H9 (cell line): ENCODE data around the gene IFRD2. TPM values are rescaled to one million over a fixed set of nuclear protein-coding genes. Genes with fewer than 3 reads are reported as not detected.

Source experiments
- DNase-seq: peaks from one replicate; pipeline ENCODE4 v3.0.0-alpha.2; 2017
- H2AFZ ChIP-seq: one replicate; pipeline ENCODE4 v1.6.1; 2013; ENCODE audit warnings: mild to moderate bottlenecking, low read length, control low read depth, moderate library complexity
- H2AK5ac ChIP-seq: 2 replicates; pipeline ENCODE4 v1.6.1; 2013; ENCODE audit warnings: low read length, control low read depth, mixed read lengths; ENCODE audit not compliant: insufficient read length
- H2BK120ac ChIP-seq: one replicate; pipeline ENCODE4 v1.6.1; 2013; ENCODE audit warnings: low read depth, mild to moderate bottlenecking, low read length, control low read depth, inconsistent platforms; ENCODE audit not compliant: poor library complexity, severe bottlenecking
- H2BK12ac ChIP-seq: 2 replicates; pipeline ENCODE4 v1.6.1; 2013; ENCODE audit warnings: low read length, control low read depth, mixed read lengths, low read depth; ENCODE audit not compliant: insufficient read length
- H2BK15ac ChIP-seq: 2 replicates; pipeline ENCODE4 v1.6.1; 2013; ENCODE audit warnings: low read depth, low read length, control low read depth
- H2BK20ac ChIP-seq: one replicate; pipeline ENCODE4 v1.6.1; 2013; ENCODE audit warnings: low read depth, mild to moderate bottlenecking, low read length, control low read depth, inconsistent platforms; ENCODE audit not compliant: poor library complexity, severe bottlenecking
- H2BK5ac ChIP-seq: 2 replicates; pipeline ENCODE4 v1.6.1; 2013; ENCODE audit warnings: low read length, control low read depth, mixed read lengths; ENCODE audit not compliant: insufficient read length
- H3K14ac ChIP-seq: 2 replicates; pipeline ENCODE4 v1.6.1; 2013; ENCODE audit warnings: low read length, control low read depth; ENCODE audit not compliant: insufficient read depth
- H3K18ac ChIP-seq: 2 replicates; pipeline ENCODE4 v1.6.1; 2013; ENCODE audit warnings: low read depth, mild to moderate bottlenecking, mixed read lengths, low read length, control low read depth; ENCODE audit not compliant: insufficient read length
- H3K23ac ChIP-seq: 2 replicates; pipeline ENCODE4 v1.6.1; 2013; ENCODE audit warnings: low read length, control low read depth, mixed read lengths, low read depth; ENCODE audit not compliant: insufficient read length
- H3K23me2 ChIP-seq: 2 replicates; pipeline ENCODE4 v1.6.1; 2013; ENCODE audit warnings: low read depth, mild to moderate bottlenecking, mixed read lengths, low read length, control low read depth; ENCODE audit not compliant: insufficient read length, poor library complexity, severe bottlenecking
- H3K27ac ChIP-seq: 2 replicates; pipeline ENCODE4 v1.5.1; 2013; ENCODE audit warnings: low read length, control low read depth, mixed read lengths, low read depth; ENCODE audit not compliant: insufficient read length
- H3K27me3 ChIP-seq: 2 replicates; pipeline ENCODE4 v1.6.1; 2013; ENCODE audit warnings: low read length, control low read depth, inconsistent platforms; ENCODE audit not compliant: insufficient read depth
- H3K4ac ChIP-seq: 2 replicates; pipeline ENCODE4 v1.6.1; 2013; ENCODE audit warnings: low read depth, mild to moderate bottlenecking, control low read depth, inconsistent platforms, low read length, moderate library complexity
- H3K4me1 ChIP-seq: 2 replicates; pipeline ENCODE4 v1.6.1; 2013; ENCODE audit warnings: low read length, control low read depth, inconsistent platforms; ENCODE audit not compliant: insufficient read depth
- H3K4me2 ChIP-seq: 2 replicates; pipeline ENCODE4 v1.6.1; 2013; ENCODE audit warnings: low read length, control low read depth, mixed read lengths; ENCODE audit not compliant: insufficient read length, insufficient read depth
- H3K56ac ChIP-seq: 2 replicates; pipeline ENCODE4 v1.6.1; 2013; ENCODE audit warnings: low read depth, mild to moderate bottlenecking, mixed read lengths, low read length, control low read depth; ENCODE audit not compliant: insufficient read length
- H3K79me1 ChIP-seq: 2 replicates; pipeline ENCODE4 v1.6.1; 2013; ENCODE audit warnings: low read depth, mild to moderate bottlenecking, moderate library complexity, low read length, control low read depth, inconsistent platforms; ENCODE audit not compliant: insufficient read depth, poor library complexity, severe bottlenecking
- H3K79me2 ChIP-seq: 2 replicates; pipeline ENCODE4 v1.6.1; 2013; ENCODE audit warnings: low read length, control low read depth, inconsistent platforms; ENCODE audit not compliant: insufficient read depth
- H3K9ac ChIP-seq: 2 replicates; pipeline ENCODE4 v1.6.1; 2013; ENCODE audit warnings: low read length, control low read depth, mixed read lengths; ENCODE audit not compliant: insufficient read length; ENCODE audit errors: extremely low read depth
- H3K9me3 ChIP-seq: one replicate; pipeline ENCODE4 v1.6.1; 2013; ENCODE audit warnings: low read depth, low read length, inconsistent platforms; ENCODE audit not compliant: control insufficient read depth
- H3T11ph ChIP-seq: one replicate; pipeline ENCODE4 v1.6.1; 2013; ENCODE audit warnings: mild to moderate bottlenecking, low read length, control low read depth, inconsistent platforms
- H4K20me1 ChIP-seq: one replicate; pipeline ENCODE4 v1.6.1; 2013; ENCODE audit not compliant: control insufficient read depth, insufficient read length, insufficient read depth
- H4K5ac ChIP-seq: 2 replicates; pipeline ENCODE4 v1.6.1; 2013; ENCODE audit warnings: low read depth, mild to moderate bottlenecking, mixed read lengths, low read length, control low read depth; ENCODE audit not compliant: insufficient read length
- H4K8ac ChIP-seq: replicated peaks from 2 replicates; pipeline ENCODE4 v1.6.1; 2013; ENCODE audit warnings: low read length, control low read depth, mixed read lengths, low read depth; ENCODE audit not compliant: insufficient read length
- H4K91ac ChIP-seq: 2 replicates; pipeline ENCODE4 v1.6.1; 2013; ENCODE audit warnings: low read depth, mild to moderate bottlenecking, moderate library complexity, mixed read lengths, low read length, control low read depth; ENCODE audit not compliant: insufficient read length
- H3K27ac Mint-ChIP-seq, 3 experiments: 2 replicates in 2 of 3; 3 replicates in 1 of 3; pipeline ENCODE4 v1.8.0; 2020 to 2021; ENCODE audit warnings: mixed read lengths in 3 of 3, mild to moderate bottlenecking in 1 of 3, moderate library complexity in 1 of 3
- H3K27me3 Mint-ChIP-seq: 2 replicates; pipeline ENCODE4 v1.8.0; 2021; ENCODE audit warnings: low read depth, mild to moderate bottlenecking, moderate library complexity, mixed read lengths
- H3K36me3 Mint-ChIP-seq, 3 experiments: 2 replicates in 2 of 3; 3 replicates in 1 of 3; pipeline ENCODE4 v1.8.0; 2020 to 2021; ENCODE audit warnings: low read depth in 3 of 3, mixed read lengths in 3 of 3; ENCODE audit not compliant: insufficient read depth in 1 of 3
- H3K4me1 Mint-ChIP-seq, 2 experiments: 2 replicates each; pipeline ENCODE4 v1.8.0; 2020; ENCODE audit warnings: mixed read lengths in 2 of 2
- H3K4me3 Mint-ChIP-seq, 2 experiments: 2 replicates in 1 of 2; 3 replicates in 1 of 2; pipeline ENCODE4 v1.8.0; 2020 to 2021; ENCODE audit warnings: mild to moderate bottlenecking in 2 of 2, mixed read lengths in 2 of 2, moderate library complexity in 1 of 2
- H3K9me3 Mint-ChIP-seq, 2 experiments: 2 replicates in 1 of 2; 3 replicates in 1 of 2; pipeline ENCODE4 v1.8.0; 2020; ENCODE audit warnings: mild to moderate bottlenecking in 2 of 2, mixed read lengths in 2 of 2, moderate library complexity in 1 of 2
- CTCF ChIP-seq: fragments of 200-600 bp; sonication (generic); conservative IDR thresholded peaks from 3 replicates; pipeline ENCODE4 v1.8.0; 2021; ENCODE audit warnings: antibody characterized with exemption, mild to moderate bottlenecking
- WGBS: extraction: QIAGEN DNeasy Blood & Tissue Kit; methylation state at CpG from one replicate; pipeline ENCODE4 v1.1.7; 2013; ENCODE audit warnings: missing lambda C conversion rate, low lambda C conversion rate, mixed read lengths; ENCODE audit not compliant: insufficient read length; ENCODE audit errors: extremely low coverage; 5-methylcytosine and 5-hydroxymethylcytosine counted together
- total RNA-seq: library from RNA; stranded (reverse); gene quantifications from 2 replicates; pipeline ENCODE4 v1.2.1, GENCODE V29; 2021

The IFRD2 gene
- total RNA-seq, 1 experiment from 2014 or later = 109 TPM

GRCh38 chr3:50331364-50331907 lies 39.2 kb upstream of the IFRD2 start:
- Histone ChIP-seq H3K14ac (no peak overlapping the region), H4K5ac (no peak overlapping the region), H3K4me2 (no peak overlapping the region), H2AFZ (no peak overlapping the region), H2BK20ac (no peak overlapping the region), H3K18ac (no peak overlapping the region), H3K23ac (no peak overlapping the region), H2AK5ac (no peak overlapping the region), H3K79me1 (peaks cover 6% of the 10 kb centered on the region), H3K27ac (no peak overlapping the region), H3K23me2 (peaks cover 13% of the 10 kb centered on the region), H3K4me1 (no peaks in the 10 kb centered on the region; the same call in 1 of the 2 replicates), H3K27me3 (no peaks in the 10 kb centered on the region), H2BK5ac (no peak overlapping the region), H4K91ac (no peak overlapping the region), H3K9ac (no peak overlapping the region), H3K9me3 (no peaks in the 10 kb centered on the region), H3T11ph (no peak overlapping the region), H2BK12ac (no peak overlapping the region), H2BK15ac (no peak overlapping the region), H3K56ac (no peak overlapping the region), H4K8ac (no peak overlapping the region), H3K79me2 (peaks cover 9% of the 10 kb centered on the region; the same call in 1 of the 2 replicates), H2BK120ac (no peak overlapping the region), H4K20me1 (no peaks in the 10 kb centered on the region), H3K4ac (no peak overlapping the region)
- Mint-ChIP-seq H3K4me1 (peaks cover 14 to 29% of the 10 kb centered on the region in 2 experiments), H3K36me3 (peaks cover 13 to 47% (median 45%) of the 10 kb centered on the region in 3 experiments; a peak in 6 of 7 replicates), H3K27ac (no peak overlapping the region), H3K9me3 (no peaks in the 10 kb centered on the region), H3K27me3 (no peaks in the 10 kb centered on the region; the same call in 1 of the 2 replicates), H3K4me3 (no peak overlapping the region)
- WGBS = no CpG with 5 or more reads among the region's 19 CpGs
- no peak for DNase-seq
- TF ChIP-seq CTCF = no peak
